GM23248 (cell line): Measurements from ENCODE around the gene RABEP2.

ENCODE experiments used
- EZH2 ChIP-seq: fragments of 200-600 bp; sonication (generic); IDR thresholded peaks from 2 replicates; pipeline ENCODE4 v1.6.1; 2018; ENCODE audit warnings: antibody characterized with exemption, mild to moderate bottlenecking; ENCODE audit not compliant: insufficient read depth, poor library complexity, severe bottlenecking
- EZH2phosphoT487 ChIP-seq: fragments of 200-600 bp; sonication (generic); IDR thresholded peaks from 2 replicates; pipeline ENCODE4 v1.6.1; 2018; ENCODE audit warnings: antibody characterized with exemption, moderate library complexity, mild to moderate bottlenecking, low read depth; ENCODE audit not compliant: insufficient read depth

- TF ChIP-seq EZH2, result no peak
- TF ChIP-seq EZH2phosphoT487, result no peak
These were observed 19.2 kb downstream of the RABEP2 start for GRCh38 chr16:28905800-28906372.
